Calu3 (cell line): ENCODE results near the gene KRT82. TPM values are rescaled to one million over a fixed set of nuclear protein-coding genes. Genes with fewer than 3 reads are reported as not detected.

Experiments used
- BruUV-seq: library from RNA; stranded (reverse); fragments of 400-500 nt; replicated peaks from 2 replicates; lab custom pipeline; 2021; lab: Mats Ljungman, UMichigan
- CTCF ChIA-PET: fragments of 300-600 bp; sonication (Branson Sonifier 250); formaldehyde crosslinking; loops from one replicate; lab custom pipeline; 2022; ENCODE audit warnings: antibody characterized with exemption; lab: Charles Lee
- DNase-seq: peaks from one replicate; pipeline ENCODE4 v3.0.0; 2022
- H3K27ac Mint-ChIP-seq: one replicate; pipeline ENCODE4 v1.8.0; 2022; ENCODE audit warnings: mixed read lengths; ENCODE audit not compliant: unreplicated experiment
- H3K27me3 Mint-ChIP-seq: one replicate; pipeline ENCODE4 v1.8.0; 2022; ENCODE audit warnings: mixed read lengths; ENCODE audit not compliant: unreplicated experiment
- H3K36me3 Mint-ChIP-seq: one replicate; pipeline ENCODE4 v1.8.0; 2022; ENCODE audit warnings: mild to moderate bottlenecking, moderate library complexity, mixed read lengths; ENCODE audit not compliant: insufficient read depth, unreplicated experiment
- H3K4me1 Mint-ChIP-seq: one replicate; pipeline ENCODE4 v1.8.0; 2022; ENCODE audit warnings: mild to moderate bottlenecking, low read depth, mixed read lengths; ENCODE audit not compliant: unreplicated experiment
- H3K4me3 Mint-ChIP-seq: one replicate; pipeline ENCODE4 v1.8.0; 2022; ENCODE audit warnings: mild to moderate bottlenecking, low read depth, moderate library complexity, mixed read lengths; ENCODE audit not compliant: unreplicated experiment
- H3K9me3 Mint-ChIP-seq: one replicate; pipeline ENCODE4 v1.8.0; 2022; ENCODE audit warnings: low read depth, mixed read lengths; ENCODE audit not compliant: unreplicated experiment
- CTCF ChIP-seq: fragments of 200-600 bp; IDR thresholded peaks from one replicate; pipeline ENCODE4 v1.8.0; 2022; ENCODE audit warnings: antibody characterized with exemption; ENCODE audit not compliant: unreplicated experiment
- intact Hi-C: fragments of 100-400 bp; cut with micrococcal nuclease; formaldehyde crosslinking; loops from one replicate; pipeline ENCODE4 v1.10.0; 2022; ENCODE audit not compliant: unreplicated experiment
- total RNA-seq: library from RNA; stranded (reverse); gene quantifications from 2 replicates; pipeline ENCODE4 v1.2.3, GENCODE V29; 2022

The KRT82 gene
- total RNA-seq, 1 experiment from 2014 or later, result not detected

GRCh38 chr12:52392465-52393007 lies 13.6 kb downstream of the KRT82 start:
- no peak for DNase-seq
- Mint-ChIP-seq H3K27ac (no peak overlapping the region), H3K4me1 (no peaks in the 10 kb centered on the region), H3K4me3 (no peak overlapping the region), H3K27me3 (peaks cover 11% of the 10 kb centered on the region), H3K9me3 (no peaks in the 10 kb centered on the region), H3K36me3 (no peaks in the 10 kb centered on the region)
- intact Hi-C loops, result loop anchor here (5.0 kb wide), 1 partner anchor 115 kb away; no protein-coding TSS in a partner anchor
- no peak for TF ChIP-seq CTCF
- CTCF ChIA-PET, result interaction anchor here (1.6 kb wide), 1 partner anchor 249 kb away, joined by 3 read pairs; no protein-coding TSS in a partner anchor
- no TSS peak for BruUV-seq

- CTCF ChIA-PET, result interaction anchor here (1.6 kb wide), 1 partner anchor 248 kb away, joined by 3 read pairs; no protein-coding TSS in a partner anchor
- Mint-ChIP-seq H3K4me1 (no peaks in the 10 kb centered on the region), H3K9me3 (no peaks in the 10 kb centered on the region), H3K27me3 (peaks cover 2% of the 10 kb centered on the region), H3K4me3 (no peak overlapping the region), H3K27ac (no peak overlapping the region), H3K36me3 (no peaks in the 10 kb centered on the region)
- no TSS peak for BruUV-seq
- intact Hi-C loops, result loop anchor here (2.0 to 5.0 kb wide), 2 partner anchors 116 to 489 kb away; no protein-coding TSS in a partner anchor
- TF ChIP-seq CTCF, result no peak
- no peak for DNase-seq
Observed at GRCh38 chr12:52391618-52392002, 14.5 kb downstream of the KRT82 start.

GRCh38 chr12:52390739-52391617 lies 15.2 kb downstream of the KRT82 start:
- CTCF ChIA-PET, result interaction anchor here (1.6 kb wide), 1 partner anchor 247 kb away, joined by 3 read pairs; no protein-coding TSS in a partner anchor
- no peaks in the 10 kb centered on the region for H3K9me3 Mint-ChIP-seq
- H3K4me3 Mint-ChIP-seq, result no peak overlapping the region

More at GRCh38 chr12:52390739-52391617, 15.2 kb downstream of the KRT82 start:
- Mint-ChIP-seq H3K36me3 (no peaks in the 10 kb centered on the region), H3K4me1 (no peaks in the 10 kb centered on the region), H3K27me3 (no peaks in the 10 kb centered on the region), H3K27ac (no peak overlapping the region)
- peak; percentile 74 for TF ChIP-seq CTCF
- intact Hi-C loops, result loop anchor here (2.0 to 5.0 kb wide), 2 partner anchors 116 to 490 kb away; no protein-coding TSS in a partner anchor
- no TSS peak for BruUV-seq
- DNase-seq, result peak; percentile 41
